HCT116 (cell line): ENCODE results near the gene ZNF683. TPM values are rescaled to one million over a fixed set of nuclear protein-coding genes. Genes with fewer than 3 reads are reported as not detected.

ENCODE experiments used
- ATAC-seq: fragments of 200-7000 bp; cut with Tn5 transposase; 2 replicates; pipeline ENCODE4 v1.9.1; 2020; ENCODE audit warnings: mild to moderate bottlenecking, moderate library complexity
- BruUV-seq: library from RNA; stranded (reverse); fragments of 400-500 nt; replicated peaks from 2 replicates; lab custom pipeline; 2021; lab: Mats Ljungman, UMichigan
- CTCF ChIA-PET: fragments of 300-600 bp; sonication (Branson Sonifier 250); formaldehyde crosslinking; loops from one replicate; lab custom pipeline; 2021; ENCODE audit warnings: antibody characterized with exemption; lab: Charles Lee
- POLR2A ChIA-PET: fragments of 300-600, 350-600 bp; sonication (Branson Sonifier 250); formaldehyde crosslinking; loops from one replicate; lab custom pipeline; 2021; ENCODE audit warnings: antibody characterized with exemption; lab: Charles Lee
- RAD21 ChIA-PET, 2 experiments: fragments of 300-600 bp; sonication (Branson Sonifier 250); formaldehyde crosslinking; loops; one replicate each; lab custom pipeline; 2023; ENCODE audit warnings: low total read pairs in 2 of 2; ENCODE audit not compliant: uncharacterized antibody in 2 of 2, unreplicated experiment in 2 of 2, low non-redundant PET in 1 of 2; lab: Charles Lee
- DNase-seq: peaks from one replicate; pipeline ENCODE4 v3.0.0-alpha.2; 2010; ENCODE audit warnings: low read depth, low spot score
- H2AFZ ChIP-seq: fragments of 200-600 bp; shearing (Covaris generic), sonication (generic); 2 replicates; pipeline ENCODE4 v1.6.1; 2017; ENCODE audit warnings: low read depth, mixed run types, mixed read lengths, antibody characterized with exemption, low read length; ENCODE audit not compliant: poor library complexity, severe bottlenecking
- H3K27ac ChIP-seq: 2 replicates; pipeline ENCODE4 v1.5.1; 2012; ENCODE audit warnings: low read depth, low read length
- H3K27me3 ChIP-seq: fragments of 200-600 bp; sonication (generic); 2 replicates; pipeline ENCODE4 v1.6.1; 2016; ENCODE audit warnings: mixed run types, low read length, mixed read lengths; ENCODE audit not compliant: insufficient read depth
- H3K36me3 ChIP-seq, 2 experiments: fragments of 200-500 bp in 1 of 2; fragments of 200-600 bp in 1 of 2; sonication (Bioruptor generic) in 1 of 2; sonication (generic) in 1 of 2; 2 replicates each; pipeline versions ENCODE4 v1.5.1 to v1.6.1; 2014 to 2016; ENCODE audit warnings: low read length in 2 of 2, inconsistent platforms in 1 of 2, mixed read lengths in 1 of 2, mixed run types in 1 of 2; ENCODE audit not compliant: insufficient read depth in 2 of 2, control insufficient read depth in 1 of 2
- H3K4me1 ChIP-seq, 2 experiments: fragments of 200-600 bp in 1 of 2; sonication (generic) in 1 of 2; 2 replicates each; pipeline versions ENCODE4 v1.5.1 to v1.6.1; 2012 to 2017; ENCODE audit warnings: low read length in 2 of 2, inconsistent platforms in 1 of 2, mild to moderate bottlenecking in 1 of 2, mixed read lengths in 1 of 2, mixed run types in 1 of 2, moderate library complexity in 1 of 2; ENCODE audit not compliant: insufficient read depth in 2 of 2, control insufficient read depth in 1 of 2
- H3K4me2 ChIP-seq: fragments of 200-600 bp; sonication (generic); 2 replicates; pipeline ENCODE4 v1.6.1; 2017; ENCODE audit warnings: mixed run types, low read length, mixed read lengths
- H3K4me3 ChIP-seq, 2 experiments: fragments of 200-600 bp in 1 of 2; sonication (generic) in 1 of 2; replicated peaks in 1 of 2; 2 replicates each; pipeline ENCODE4 v1.5.1; 2011 to 2016; ENCODE audit warnings: low read length in 2 of 2, control low read depth in 1 of 2, low read depth in 1 of 2, mild to moderate bottlenecking in 1 of 2, mixed read lengths in 1 of 2, mixed run types in 1 of 2
- H3K79me2 ChIP-seq: fragments of 200-600 bp; sonication (generic); 2 replicates; pipeline ENCODE4 v1.6.1; 2017; ENCODE audit warnings: mild to moderate bottlenecking, mixed run types, low read length, moderate library complexity, mixed read lengths; ENCODE audit not compliant: insufficient read depth
- H3K9ac ChIP-seq: fragments of 200-600 bp; sonication (generic); 2 replicates; pipeline ENCODE4 v1.6.1; 2016; ENCODE audit warnings: low read length, mixed read lengths
- H3K9me2 ChIP-seq: fragments of 200-600 bp; sonication (generic), shearing (Covaris generic); 2 replicates; pipeline ENCODE4 v1.6.1; 2017; ENCODE audit warnings: mixed run types, mild to moderate bottlenecking, moderate library complexity; ENCODE audit not compliant: insufficient read depth
- H3K9me3 ChIP-seq, 2 experiments: fragments of 200-500 bp in 1 of 2; fragments of 200-600 bp in 1 of 2; sonication (Bioruptor generic) in 1 of 2; sonication (generic) in 1 of 2; 2 replicates each; pipeline ENCODE4 v1.6.1; 2014 to 2017; ENCODE audit warnings: low read length in 2 of 2, mixed read lengths in 2 of 2, inconsistent platforms in 1 of 2, low read depth in 1 of 2, mild to moderate bottlenecking in 1 of 2, mixed run types in 1 of 2, moderate library complexity in 1 of 2; ENCODE audit not compliant: control insufficient read depth in 1 of 2, insufficient read depth in 1 of 2
- H4K20me1 ChIP-seq: fragments of 200-600 bp; sonication (generic), shearing (Covaris generic); 2 replicates; pipeline ENCODE4 v1.6.1; 2017; ENCODE audit warnings: mixed run types, mild to moderate bottlenecking, moderate library complexity; ENCODE audit not compliant: insufficient read depth
- CBX3 ChIP-seq: IDR thresholded peaks from 2 replicates; pipeline ENCODE4 v1.6.1; 2012; ENCODE audit warnings: low read depth
- CEBPB ChIP-seq: IDR thresholded peaks from 2 replicates; pipeline ENCODE4 v1.6.1; 2012; ENCODE audit warnings: low read depth
- EGR1 ChIP-seq: IDR thresholded peaks from 2 replicates; pipeline ENCODE4 v1.6.1; 2012; ENCODE audit warnings: low read depth
- ELF1 ChIP-seq: IDR thresholded peaks from 2 replicates; pipeline ENCODE4 v1.6.1; 2012; ENCODE audit warnings: low read depth, borderline replicate concordance
- EZH2phosphoT487 ChIP-seq: fragments of 200-600 bp; IDR thresholded peaks from 2 replicates; pipeline ENCODE4 v1.6.1; 2018; ENCODE audit warnings: antibody characterized with exemption, borderline replicate concordance
- POLR2A ChIP-seq: IDR thresholded peaks from 2 replicates; pipeline ENCODE4 v1.7.0; 2011; ENCODE audit warnings: borderline replicate concordance; ENCODE audit not compliant: insufficient read depth, insufficient read length; ENCODE audit errors: extremely low read depth
- POLR2AphosphoS5 ChIP-seq: IDR thresholded peaks from 2 replicates; pipeline ENCODE4 v1.6.1; 2011; ENCODE audit warnings: mild to moderate bottlenecking, low read depth, low read length, moderate library complexity
- SIN3A ChIP-seq: IDR thresholded peaks from 2 replicates; pipeline ENCODE4 v1.6.1; 2012; ENCODE audit warnings: low read depth
- TCF7L2 ChIP-seq: IDR thresholded peaks from 2 replicates; pipeline ENCODE4 v1.7.0; 2011; ENCODE audit warnings: borderline replicate concordance, inconsistent platforms; ENCODE audit not compliant: insufficient read depth, insufficient read length; ENCODE audit errors: extremely low read depth
- YY1 ChIP-seq: IDR thresholded peaks from 2 replicates; pipeline ENCODE4 v1.6.1; 2011; ENCODE audit warnings: low read length, low read depth, moderate library complexity, mild to moderate bottlenecking; ENCODE audit not compliant: insufficient replicate concordance; ENCODE audit errors: extremely low read depth
- intact Hi-C: fragments of 100-400 bp; cut with micrococcal nuclease; formaldehyde crosslinking; loops from 2 replicates; pipeline ENCODE4 v1.10.0; 2022
- total RNA-seq: library from RNA; stranded (reverse); gene quantifications from one replicate; pipeline ENCODE4 v1.2.1, GENCODE V29; 2021; ENCODE audit not compliant: unreplicated experiment
- TF ChIP-seq, protein P1 (sequence below): IDR thresholded peaks from 2 replicates; pipeline ENCODE4 v1.6.1; 2011; ENCODE audit warnings: mild to moderate bottlenecking, low read length, moderate library complexity; ENCODE audit not compliant: insufficient replicate concordance; ENCODE audit errors: extremely low read depth
- TF ChIP-seq, protein P2 (sequence below): IDR thresholded peaks from 2 replicates; pipeline ENCODE4 v1.6.1; 2012; ENCODE audit warnings: low read depth
- TF ChIP-seq, protein P3 (sequence below): IDR thresholded peaks from 2 replicates; pipeline ENCODE4 v1.6.1; 2012

Gene ZNF683
- total RNA-seq, 1 experiment from 2014 or later, result not detected

GRCh38 chr1:26324550-26324949 lies 48.0 kb downstream of the ZNF683 start:
- Histone ChIP-seq H2AFZ (no peak overlapping the region), H4K20me1 (no peaks in the 10 kb centered on the region), H3K4me3 (no peak overlapping the region), H3K79me2 (no peaks in the 10 kb centered on the region), H3K4me2 (no peak overlapping the region), H3K4me1 (peaks cover 3 to 5% of the 10 kb centered on the region in 2 experiments; a peak in 3 of 4 replicates), H3K9me3 (no peaks in the 10 kb centered on the region), H3K9me2 (no peaks in the 10 kb centered on the region), H3K9ac (no peak overlapping the region), H3K27me3 (no peaks in the 10 kb centered on the region), H3K27ac (no peak overlapping the region), H3K36me3 (peaks cover 0 to 10% of the 10 kb centered on the region in 2 experiments; a peak in 2 of 4 replicates)
- RAD21 ChIA-PET, result no interaction called here
- no TSS peak for BruUV-seq
- POLR2A ChIA-PET, result no interaction called here
- no peak for DNase-seq
- intact Hi-C loops, result loop anchor here (5.0 kb wide), 1 partner anchor 157 kb away; the partner anchor contains the start of genes C1orf232 and ZNF593
- CTCF ChIA-PET, result no interaction called here
- ATAC-seq, result no peak
- TF ChIP-seq POLR2A (no peak), TCF7L2 (no peak), CEBPB (no peak)
- TF ChIP-seq, protein P1, sequence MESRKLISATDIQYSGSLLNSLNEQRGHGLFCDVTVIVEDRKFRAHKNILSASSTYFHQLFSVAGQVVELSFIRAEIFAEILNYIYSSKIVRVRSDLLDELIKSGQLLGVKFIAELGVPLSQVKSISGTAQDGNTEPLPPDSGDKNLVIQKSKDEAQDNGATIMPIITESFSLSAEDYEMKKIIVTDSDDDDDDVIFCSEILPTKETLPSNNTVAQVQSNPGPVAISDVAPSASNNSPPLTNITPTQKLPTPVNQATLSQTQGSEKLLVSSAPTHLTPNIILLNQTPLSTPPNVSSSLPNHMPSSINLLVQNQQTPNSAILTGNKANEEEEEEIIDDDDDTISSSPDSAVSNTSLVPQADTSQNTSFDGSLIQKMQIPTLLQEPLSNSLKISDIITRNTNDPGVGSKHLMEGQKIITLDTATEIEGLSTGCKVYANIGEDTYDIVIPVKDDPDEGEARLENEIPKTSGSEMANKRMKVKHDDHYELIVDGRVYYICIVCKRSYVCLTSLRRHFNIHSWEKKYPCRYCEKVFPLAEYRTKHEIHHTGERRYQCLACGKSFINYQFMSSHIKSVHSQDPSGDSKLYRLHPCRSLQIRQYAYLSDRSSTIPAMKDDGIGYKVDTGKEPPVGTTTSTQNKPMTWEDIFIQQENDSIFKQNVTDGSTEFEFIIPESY, result no peak

DNA sequence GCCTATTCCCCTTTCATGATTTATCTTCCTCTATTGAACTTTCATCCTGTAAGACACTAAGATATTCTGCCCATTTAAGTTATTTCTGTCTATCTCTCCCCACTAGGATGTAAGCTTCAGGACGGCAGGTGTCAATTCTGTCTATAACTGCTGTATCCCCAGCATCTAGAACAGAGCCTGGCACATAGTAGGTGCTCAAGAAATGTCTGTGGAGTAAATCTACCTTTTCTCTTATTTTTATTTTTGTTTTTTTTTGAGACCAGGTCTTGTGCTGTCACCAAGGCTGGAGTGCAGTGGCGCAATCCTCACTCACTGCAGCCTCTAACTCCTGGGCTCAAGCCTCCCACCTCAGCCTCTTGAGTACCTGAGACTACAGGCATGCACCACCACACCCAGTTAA lies 49.2 kb downstream of the ZNF683 start:
- CTCF ChIA-PET, result interaction anchor here (2.2 to 4.4 kb wide), 2 partner anchors 39 to 68 kb away, joined by 9 to 47 read pairs; no protein-coding TSS in a partner anchor
- TF ChIP-seq CBX3 (no peak), SIN3A (no peak), ELF1 (no peak), TCF7L2 (no peak), POLR2AphosphoS5 (no peak), YY1 (no peak), POLR2A (no peak), EZH2phosphoT487 (no peak), EGR1 (no peak), CEBPB (no peak)
- TF ChIP-seq, protein P2, sequence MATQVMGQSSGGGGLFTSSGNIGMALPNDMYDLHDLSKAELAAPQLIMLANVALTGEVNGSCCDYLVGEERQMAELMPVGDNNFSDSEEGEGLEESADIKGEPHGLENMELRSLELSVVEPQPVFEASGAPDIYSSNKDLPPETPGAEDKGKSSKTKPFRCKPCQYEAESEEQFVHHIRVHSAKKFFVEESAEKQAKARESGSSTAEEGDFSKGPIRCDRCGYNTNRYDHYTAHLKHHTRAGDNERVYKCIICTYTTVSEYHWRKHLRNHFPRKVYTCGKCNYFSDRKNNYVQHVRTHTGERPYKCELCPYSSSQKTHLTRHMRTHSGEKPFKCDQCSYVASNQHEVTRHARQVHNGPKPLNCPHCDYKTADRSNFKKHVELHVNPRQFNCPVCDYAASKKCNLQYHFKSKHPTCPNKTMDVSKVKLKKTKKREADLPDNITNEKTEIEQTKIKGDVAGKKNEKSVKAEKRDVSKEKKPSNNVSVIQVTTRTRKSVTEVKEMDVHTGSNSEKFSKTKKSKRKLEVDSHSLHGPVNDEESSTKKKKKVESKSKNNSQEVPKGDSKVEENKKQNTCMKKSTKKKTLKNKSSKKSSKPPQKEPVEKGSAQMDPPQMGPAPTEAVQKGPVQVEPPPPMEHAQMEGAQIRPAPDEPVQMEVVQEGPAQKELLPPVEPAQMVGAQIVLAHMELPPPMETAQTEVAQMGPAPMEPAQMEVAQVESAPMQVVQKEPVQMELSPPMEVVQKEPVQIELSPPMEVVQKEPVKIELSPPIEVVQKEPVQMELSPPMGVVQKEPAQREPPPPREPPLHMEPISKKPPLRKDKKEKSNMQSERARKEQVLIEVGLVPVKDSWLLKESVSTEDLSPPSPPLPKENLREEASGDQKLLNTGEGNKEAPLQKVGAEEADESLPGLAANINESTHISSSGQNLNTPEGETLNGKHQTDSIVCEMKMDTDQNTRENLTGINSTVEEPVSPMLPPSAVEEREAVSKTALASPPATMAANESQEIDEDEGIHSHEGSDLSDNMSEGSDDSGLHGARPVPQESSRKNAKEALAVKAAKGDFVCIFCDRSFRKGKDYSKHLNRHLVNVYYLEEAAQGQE, result no peak
- TF ChIP-seq, protein P3, sequence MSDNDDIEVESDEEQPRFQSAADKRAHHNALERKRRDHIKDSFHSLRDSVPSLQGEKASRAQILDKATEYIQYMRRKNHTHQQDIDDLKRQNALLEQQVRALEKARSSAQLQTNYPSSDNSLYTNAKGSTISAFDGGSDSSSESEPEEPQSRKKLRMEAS, result no peak

More for the DNA sequence above, 49.2 kb downstream of the ZNF683 start:
- POLR2A ChIA-PET, result interaction anchor here (1.3 kb wide), 1 partner anchor 39 kb away, joined by 4 read pairs; no protein-coding TSS in a partner anchor
- Histone ChIP-seq H3K4me3 (no peak overlapping the region), H3K27me3 (no peaks in the 10 kb centered on the region), H4K20me1 (no peaks in the 10 kb centered on the region), H3K9me2 (no peaks in the 10 kb centered on the region), H2AFZ (no peak overlapping the region), H3K9ac (no peak overlapping the region), H3K79me2 (no peaks in the 10 kb centered on the region), H3K4me2 (no peak overlapping the region), H3K27ac (no peak overlapping the region), H3K36me3 (peaks cover 0 to 10% of the 10 kb centered on the region in 2 experiments; a peak in 2 of 4 replicates), H3K4me1 (peaks cover 3 to 5% of the 10 kb centered on the region in 2 experiments; a peak in 3 of 4 replicates), H3K9me3 (no peaks in the 10 kb centered on the region)
- DNase-seq (no peak), ATAC-seq (no peak)
- no TSS peak for BruUV-seq
- RAD21 ChIA-PET, result interaction anchor here in 1 of 2 experiments (0.7 kb wide), 1 partner anchor 465 kb away, joined by 3 read pairs; no protein-coding TSS in a partner anchor
- intact Hi-C loops, result loop anchor here (5.0 kb wide), 1 partner anchor 156 kb away; the partner anchor contains the start of genes C1orf232 and ZNF593
